NCI-H2171 (cell line): ENCODE measurements around the gene DLG2.

ENCODE experiments used
- DNase-seq: peaks from one replicate; lab custom pipeline; 2025; lab: John Stamatoyannopoulos, UW

Gene DLG2

GRCh38 chr11:84260862-84261261 lies 1366.3 kb downstream of the DLG2 start:
- DNase-seq: no peak

GRCh38 chr11:84256618-84257017 lies 1370.5 kb downstream of the DLG2 start:
- no peak for DNase-seq

GRCh38 chr11:84255483-84255882 lies 1371.7 kb downstream of the DLG2 start:
- DNase-seq: no peak

- no peak for DNase-seq
Observed at GRCh38 chr11:84250834-84251613, 1376.1 kb downstream of the DLG2 start.

GRCh38 chr11:84249344-84250135 lies 1377.6 kb downstream of the DLG2 start:
- DNase-seq: no peak

GRCh38 chr11:84247926-84248325 lies 1379.2 kb downstream of the DLG2 start:
- no peak for DNase-seq

- DNase-seq: no peak
Observed at GRCh38 chr11:84247129-84247528, 1380.0 kb downstream of the DLG2 start.

GRCh38 chr11:84243629-84244263 lies 1383.4 kb downstream of the DLG2 start:
- DNase-seq: no peak

GRCh38 chr11:84241343-84242131 lies 1385.6 kb downstream of the DLG2 start:
- DNase-seq: no peak

GRCh38 chr11:84240847-84241246 lies 1386.3 kb downstream of the DLG2 start:
- DNase-seq: no peak

GRCh38 chr11:84236436-84236835 lies 1390.7 kb downstream of the DLG2 start:
- DNase-seq: no peak

- DNase-seq: no peak
Observed at GRCh38 chr11:84234462-84235202, 1392.5 kb downstream of the DLG2 start.

GRCh38 chr11:84234011-84234410 lies 1393.1 kb downstream of the DLG2 start:
- DNase-seq: no peak

- no peak for DNase-seq
Observed at GRCh38 chr11:84232511-84232910, 1394.6 kb downstream of the DLG2 start.

GRCh38 chr11:84230402-84230801 lies 1396.7 kb downstream of the DLG2 start:
- DNase-seq: no peak

GRCh38 chr11:84227970-84228665 lies 1399.0 kb downstream of the DLG2 start:
- no peak for DNase-seq

GRCh38 chr11:84224042-84224441 lies 1403.1 kb downstream of the DLG2 start:
- no peak for DNase-seq

GRCh38 chr11:84218318-84218717 lies 1408.8 kb downstream of the DLG2 start:
- DNase-seq: no peak

GRCh38 chr11:84215672-84216071 lies 1411.5 kb downstream of the DLG2 start:
- DNase-seq: no peak

- no peak for DNase-seq
Observed at GRCh38 chr11:84214557-84214956, 1412.6 kb downstream of the DLG2 start.
